GM12878 (cell line): ENCODE data around the gene TEX2. TPM values are rescaled to one million over a fixed set of nuclear protein-coding genes. Genes with fewer than 3 reads are reported as not detected.
A peak's percentile ranks its signal among the peaks of the same experiment; 100 is the strongest.

Experiments used
- ATF3 ChIP-seq: IDR thresholded peaks from 2 replicates; pipeline ENCODE4 v1.6.1; 2011; ENCODE audit warnings: low read depth, mild to moderate bottlenecking, low read length, moderate library complexity, borderline replicate concordance; ENCODE audit errors: extremely low read depth
- BCL11A ChIP-seq: IDR thresholded peaks from 2 replicates; pipeline ENCODE4 v1.6.1; 2011; ENCODE audit warnings: low read depth, low read length
- CEBPZ ChIP-seq: fragments of 150-350 bp; IDR thresholded peaks from 2 replicates; pipeline ENCODE4 v1.6.1; 2016; ENCODE audit warnings: low read depth, low read length
- CUX1 ChIP-seq: IDR thresholded peaks from 2 replicates; pipeline ENCODE4 v1.6.1; 2012; ENCODE audit warnings: improper control_type of control experiment, low read depth, low read length; ENCODE audit not compliant: insufficient replicate concordance
- FOXK2 ChIP-seq: fragments of 450-650 bp; IDR thresholded peaks from 2 replicates; pipeline ENCODE4 v1.6.1; 2017; ENCODE audit warnings: mild to moderate bottlenecking, moderate library complexity
- IKZF1 ChIP-seq: fragments of 450-650 bp; conservative IDR thresholded peaks from 2 replicates; pipeline ENCODE4 v1.6.1; 2017; ENCODE audit warnings: antibody characterized with exemption, mild to moderate bottlenecking
- KLF5 ChIP-seq: fragments of 450-650 bp; IDR thresholded peaks from 2 replicates; pipeline ENCODE4 v1.6.1; 2014; ENCODE audit warnings: mild to moderate bottlenecking; ENCODE audit not compliant: partially characterized antibody
- LARP7 ChIP-seq: fragments of 450-650 bp; IDR thresholded peaks from 2 replicates; pipeline ENCODE4 v1.6.1; 2017; ENCODE audit warnings: mild to moderate bottlenecking
- PKNOX1 ChIP-seq: fragments of 450-650 bp; IDR thresholded peaks from 2 replicates; pipeline ENCODE4 v1.6.1; 2016; ENCODE audit warnings: mild to moderate bottlenecking
- PML ChIP-seq: IDR thresholded peaks from 2 replicates; pipeline ENCODE4 v1.6.1; 2012; ENCODE audit warnings: low read length, inconsistent platforms
- POLR2AphosphoS2 ChIP-seq: IDR thresholded peaks from 2 replicates; pipeline ENCODE4 v1.6.1; 2011; ENCODE audit warnings: low read depth, mild to moderate bottlenecking, low read length, improper control_type of control experiment, moderate library complexity
- PRDM15 ChIP-seq: fragments of 450-650 bp; formaldehyde crosslinking; IDR thresholded peaks from 2 replicates; pipeline ENCODE4 v1.4.0; 2020; ENCODE audit warnings: mild to moderate bottlenecking, moderate library complexity
- SMAD5 ChIP-seq: IDR thresholded peaks from 2 replicates; pipeline ENCODE4 v1.6.1; 2016; ENCODE audit warnings: antibody characterized with exemption, low read depth
- TAF1 ChIP-seq: IDR thresholded peaks from 2 replicates; pipeline ENCODE4 v1.6.1; 2011; ENCODE audit warnings: mild to moderate bottlenecking, low read depth, low read length, borderline replicate concordance
- ZBED1 ChIP-seq: IDR thresholded peaks from 2 replicates; pipeline ENCODE4 v1.6.1; 2016; ENCODE audit warnings: borderline replicate concordance
- ZNF24 ChIP-seq: fragments of 450-650 bp; IDR thresholded peaks from 2 replicates; pipeline ENCODE4 v1.6.1; 2017; ENCODE audit warnings: antibody characterized with exemption, mild to moderate bottlenecking
- polyA plus RNA-seq, 11 experiments: library from polyadenylated mRNA; depleted of rRNA in 4 of 11; unstranded in 6 of 11; stranded (reverse) in 5 of 11; fragments of >200 nt; fragmentation: Nextera tagmentation in 4 of 11; fragmentation: Illumina TruSeq in 1 of 11; extraction: Ambion mirVana in 4 of 11; extraction: Trizol in 1 of 11; gene quantifications; 1 replicate in 1 of 11; 2 replicates in 10 of 11; pipeline versions ENCODE4 v1.2.1 to v1.2.3, GENCODE V29; 2011 to 2016; ENCODE audit warnings: inconsistent platforms in 2 of 11, missing spikeins in 2 of 11, low read depth in 1 of 11
- total RNA-seq, 4 experiments: library from RNA; depleted of rRNA in 3 of 4; stranded (reverse); fragments of >200 nt in 3 of 4; fragmentation: Illumina TruSeq in 1 of 4; extraction: Trizol in 1 of 4; gene quantifications; 2 replicates each; pipeline versions ENCODE4 v1.2.1 to v1.2.3, GENCODE V29; 2013 to 2021

TEX2 gene
- total and polyA plus RNA-seq, 10 of the 15 experiments (the other 5 are each of a cell fraction or from before 2014, with no cell fraction given) = 3.8 to 19.9 (median 15.8) TPM

GRCh38 chr17:64145751-64146417, 117.2 kb downstream of the TEX2 start (continued):
- TF ChIP-seq PRDM15 (CRISPR knock-in tag) (peak; percentile 56; the same call in 1 of the 2 replicates), SMAD5 (peak; percentile 99), PKNOX1 (peak; percentile 88), TAF1 (peak; percentile 94; the same call in 1 of the 2 replicates), FOXK2 (peak; percentile 44; the same call in 1 of the 2 replicates), BCL11A (no peak), IKZF1 (peak; percentile 50; the same call in 1 of the 2 replicates), PML (peak; percentile 100), CEBPZ (no peak), ZBED1 (peak; percentile 87), LARP7 (no peak; the same call in none of the 2 replicates), ATF3 (peak; percentile 87), KLF5 (peak; percentile 92), ZNF24 (peak; percentile 66; the same call in 1 of the 2 replicates), POLR2AphosphoS2 (peak; percentile 99), CUX1 (no peak)
